ENCODE results near the gene CYP1B1. TPM values are rescaled to one million over a fixed set of nuclear protein-coding genes. Genes with fewer than 3 reads are reported as not detected.
"Not testable (repeated sequence)": the region's sequence is repeated elsewhere in the genome, so short reads cannot be mapped to it uniquely, and the experiment has no call there.

CYP1B1 gene
- polyA plus RNA-seq, 3 donors = 105 to 120 (median 120) TPM

DNA sequence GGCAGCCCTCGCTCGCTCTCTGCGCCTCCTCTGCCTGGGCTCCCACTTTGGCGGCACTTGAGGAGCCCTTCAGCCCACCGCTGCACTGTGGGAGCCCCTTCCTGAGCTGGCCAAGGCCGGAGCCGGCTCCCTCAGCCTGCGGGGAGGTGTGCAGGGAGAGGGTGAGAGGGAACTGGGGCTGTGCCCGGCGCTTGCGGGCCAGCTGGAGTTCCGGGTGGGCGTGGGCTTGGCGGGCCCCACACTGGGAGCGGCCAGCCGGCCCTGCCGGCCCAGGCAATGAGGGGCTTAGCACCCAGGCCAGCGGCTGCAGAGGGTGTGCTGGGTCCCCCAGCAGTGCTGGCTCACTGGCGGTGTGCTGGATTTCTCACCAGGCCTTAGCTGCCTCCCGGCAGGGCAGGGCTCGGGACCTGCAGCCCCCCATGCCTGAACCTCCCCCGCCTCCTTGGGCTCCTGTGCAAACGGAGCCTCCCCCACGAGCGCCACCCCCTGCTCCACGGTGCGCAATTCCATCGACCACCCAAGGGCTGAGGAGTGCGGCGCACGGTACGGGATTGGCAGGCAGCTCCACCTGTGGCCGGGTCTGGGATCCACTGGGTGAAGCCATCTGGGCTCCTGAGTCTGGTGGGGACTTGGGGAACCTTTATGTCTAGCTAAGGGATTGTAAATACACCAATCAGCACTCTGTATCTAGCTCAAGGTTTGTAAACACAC, 55.4 kb downstream of the CYP1B1 start:
- DNase-seq (ENCODE audit: extremely low read depth in 1 of 11, low read depth in 9 of 11, low spot score in 4 of 11) = not testable (repeated sequence)

DNA sequence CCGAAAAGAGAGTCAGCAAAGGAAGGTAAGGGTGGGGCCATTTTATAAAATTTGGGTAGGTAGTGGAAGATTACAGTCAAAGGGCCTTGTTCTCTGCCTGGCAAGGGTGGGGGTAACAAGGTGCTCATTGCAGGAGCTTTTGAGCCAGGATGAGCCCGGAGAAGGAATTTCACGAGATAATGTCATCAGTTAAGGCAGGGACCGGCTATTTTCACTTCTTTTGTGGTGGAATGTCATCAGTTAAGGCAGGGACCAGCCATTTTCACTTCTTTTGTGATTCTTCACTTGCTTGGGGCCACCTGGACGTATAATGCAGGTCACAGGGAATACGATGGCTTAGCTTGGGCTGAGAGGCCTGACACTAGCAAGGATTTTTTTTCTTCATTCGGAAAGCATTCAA, 58.1 kb downstream of the CYP1B1 start:
- DNase-seq (ENCODE audit: extremely low read depth in 1 of 11, low read depth in 9 of 11, low spot score in 4 of 11) = no peak

Other genes starting within 250 kb of the CYP1B1 start
- 10 to 100 TPM; 11.5 to 13.1 (median 12.4) TPM for gene RMDN2, start 150.9 kb downstream of the CYP1B1 start, polyA plus RNA-seq (ENCODE audit: insufficient read length in 3 of 3)